ENCODE data around the gene HSFX1. TPM values are rescaled to one million over a fixed set of nuclear protein-coding genes. Genes with fewer than 3 reads are reported as not detected.
"Not testable (repeated sequence)": the region's sequence is repeated elsewhere in the genome, so short reads cannot be mapped to it uniquely, and the experiment has no call there.

Gene HSFX1, protein sequence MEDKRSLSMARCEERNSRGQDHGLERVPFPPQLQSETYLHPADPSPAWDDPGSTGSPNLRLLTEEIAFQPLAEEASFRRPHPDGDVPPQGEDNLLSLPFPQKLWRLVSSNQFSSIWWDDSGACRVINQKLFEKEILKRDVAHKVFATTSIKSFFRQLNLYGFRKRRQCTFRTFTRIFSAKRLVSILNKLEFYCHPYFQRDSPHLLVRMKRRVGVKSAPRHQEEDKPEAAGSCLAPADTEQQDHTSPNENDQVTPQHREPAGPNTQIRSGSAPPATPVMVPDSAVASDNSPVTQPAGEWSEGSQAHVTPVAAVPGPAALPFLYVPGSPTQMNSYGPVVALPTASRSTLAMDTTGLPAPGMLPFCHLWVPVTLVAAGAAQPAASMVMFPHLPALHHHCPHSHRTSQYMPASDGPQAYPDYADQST
- total RNA-seq, result under 1 TPM; 0.24 to 0.43 TPM

DNA sequence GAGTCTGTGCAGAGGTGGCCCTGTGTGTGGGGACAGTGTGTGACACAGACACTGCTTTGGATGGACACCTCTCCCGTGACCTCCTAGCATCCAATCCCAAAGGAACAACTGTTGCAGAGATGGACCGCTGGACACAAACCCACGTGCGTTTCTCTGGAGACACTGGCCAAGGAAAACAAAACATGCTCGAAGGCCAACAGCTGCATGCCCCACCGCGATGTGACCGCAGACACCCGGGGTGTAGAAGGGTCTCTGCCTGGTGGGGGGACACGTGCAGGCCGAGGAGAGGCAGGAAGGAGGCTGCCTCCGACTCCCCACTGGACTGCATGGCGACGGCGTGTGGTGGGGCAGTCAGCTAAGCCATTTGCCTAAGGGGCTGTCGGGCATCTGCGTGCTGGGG is at the start of gene HSFX1:
Gene HSFX1 (plus strand): TSS at position 301 of the 400 bp plus-strand sequence. CDS start 614 bp downstream, outside the sequence.
- H3K27me3 Mint-ChIP-seq; H3K4me1 Mint-ChIP-seq (ENCODE audit: low read depth); POLR2A ChIA-PET; CTCF ChIA-PET; H3K36me3 Mint-ChIP-seq; H3K4me3 Mint-ChIP-seq; intact Hi-C loops (cut with micrococcal nuclease); DNase-seq; H3K9me3 Mint-ChIP-seq; H3K27ac Mint-ChIP-seq: not testable (repeated sequence)

DNA sequence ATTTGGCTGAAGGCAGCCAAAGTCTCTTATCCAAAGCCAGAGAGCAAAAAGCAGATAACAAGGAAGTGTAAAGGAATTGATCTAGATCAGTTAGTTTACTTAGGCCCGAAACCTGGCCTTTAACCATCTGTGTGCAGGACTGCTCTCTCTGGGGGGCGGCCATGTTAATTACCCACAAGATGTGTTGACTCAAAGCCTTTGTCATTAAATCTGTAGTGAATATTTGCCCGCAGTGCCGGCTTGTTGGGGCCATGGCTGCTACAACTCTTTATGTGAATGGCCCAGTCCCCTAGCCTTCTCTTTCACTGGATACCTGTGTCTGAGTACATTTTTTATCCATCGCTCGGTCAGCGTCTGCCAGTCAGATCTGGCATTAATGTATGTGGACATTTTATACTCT is 46.6 kb upstream of the HSFX1 start:
- H3K27ac Mint-ChIP-seq; H3K4me1 Mint-ChIP-seq (ENCODE audit: low read depth); H3K9me3 Mint-ChIP-seq; H3K4me3 Mint-ChIP-seq; DNase-seq; POLR2A ChIA-PET; H3K36me3 Mint-ChIP-seq; intact Hi-C loops (cut with micrococcal nuclease); H3K27me3 Mint-ChIP-seq; CTCF ChIA-PET: not testable (repeated sequence)

DNA sequence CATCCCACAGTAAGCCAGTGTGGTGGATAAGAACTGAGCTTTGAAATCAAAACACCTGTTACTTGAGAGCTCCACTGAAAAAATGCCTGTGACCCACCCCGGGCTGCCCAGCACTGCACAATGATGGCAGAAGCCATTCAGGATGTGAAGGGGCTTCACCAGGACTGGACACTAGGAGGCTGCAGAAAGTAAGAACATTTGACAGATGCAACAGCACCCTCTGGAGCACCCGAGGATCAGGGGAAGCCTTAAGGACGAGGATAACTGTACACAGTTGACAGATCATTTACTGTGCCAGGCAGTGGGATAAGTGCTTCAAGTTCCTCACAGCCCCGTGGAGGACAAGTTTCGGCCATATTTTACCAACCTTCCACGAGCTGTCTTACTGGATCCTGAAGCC is 31.6 kb upstream of the HSFX1 start:
- intact Hi-C loops (cut with micrococcal nuclease); CTCF ChIA-PET; H3K4me1 Mint-ChIP-seq (ENCODE audit: low read depth); H3K27ac Mint-ChIP-seq; H3K9me3 Mint-ChIP-seq; DNase-seq; H3K4me3 Mint-ChIP-seq; H3K27me3 Mint-ChIP-seq; H3K36me3 Mint-ChIP-seq; POLR2A ChIA-PET: not testable (repeated sequence)

DNA sequence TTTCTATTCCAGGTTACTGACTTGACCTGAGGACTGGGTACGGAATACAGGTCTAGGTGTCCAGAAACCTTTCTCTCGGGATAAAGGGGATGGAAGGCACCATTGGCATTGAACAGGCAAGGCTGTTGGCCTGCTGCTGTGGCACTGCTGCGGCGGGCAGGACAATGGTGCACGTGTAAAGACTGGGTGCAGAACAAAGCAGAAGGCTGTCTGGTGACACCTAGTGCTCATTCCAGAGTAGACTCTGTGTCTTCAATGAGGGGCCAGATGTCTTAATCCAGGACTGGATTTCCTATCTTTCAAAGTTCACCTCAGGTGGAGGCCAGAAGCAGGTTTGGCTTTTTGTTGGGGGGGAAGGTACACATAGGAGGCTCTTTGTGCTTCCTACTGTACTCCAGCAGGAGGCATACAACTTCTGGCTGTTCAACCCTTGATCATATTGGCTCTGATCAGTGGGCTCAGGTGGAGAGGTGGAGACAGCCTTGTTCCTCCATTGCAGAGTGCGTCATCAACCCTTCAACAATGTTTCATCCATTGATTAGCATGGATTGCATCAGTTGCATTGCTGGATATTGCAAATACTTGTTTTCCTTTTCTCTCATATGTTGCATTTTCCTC is 27.4 kb upstream of the HSFX1 start:
- DNase-seq; H3K4me1 Mint-ChIP-seq (ENCODE audit: low read depth); H3K36me3 Mint-ChIP-seq; intact Hi-C loops (cut with micrococcal nuclease); H3K27ac Mint-ChIP-seq; H3K9me3 Mint-ChIP-seq; H3K27me3 Mint-ChIP-seq; POLR2A ChIA-PET; CTCF ChIA-PET; H3K4me3 Mint-ChIP-seq: not testable (repeated sequence)

DNA sequence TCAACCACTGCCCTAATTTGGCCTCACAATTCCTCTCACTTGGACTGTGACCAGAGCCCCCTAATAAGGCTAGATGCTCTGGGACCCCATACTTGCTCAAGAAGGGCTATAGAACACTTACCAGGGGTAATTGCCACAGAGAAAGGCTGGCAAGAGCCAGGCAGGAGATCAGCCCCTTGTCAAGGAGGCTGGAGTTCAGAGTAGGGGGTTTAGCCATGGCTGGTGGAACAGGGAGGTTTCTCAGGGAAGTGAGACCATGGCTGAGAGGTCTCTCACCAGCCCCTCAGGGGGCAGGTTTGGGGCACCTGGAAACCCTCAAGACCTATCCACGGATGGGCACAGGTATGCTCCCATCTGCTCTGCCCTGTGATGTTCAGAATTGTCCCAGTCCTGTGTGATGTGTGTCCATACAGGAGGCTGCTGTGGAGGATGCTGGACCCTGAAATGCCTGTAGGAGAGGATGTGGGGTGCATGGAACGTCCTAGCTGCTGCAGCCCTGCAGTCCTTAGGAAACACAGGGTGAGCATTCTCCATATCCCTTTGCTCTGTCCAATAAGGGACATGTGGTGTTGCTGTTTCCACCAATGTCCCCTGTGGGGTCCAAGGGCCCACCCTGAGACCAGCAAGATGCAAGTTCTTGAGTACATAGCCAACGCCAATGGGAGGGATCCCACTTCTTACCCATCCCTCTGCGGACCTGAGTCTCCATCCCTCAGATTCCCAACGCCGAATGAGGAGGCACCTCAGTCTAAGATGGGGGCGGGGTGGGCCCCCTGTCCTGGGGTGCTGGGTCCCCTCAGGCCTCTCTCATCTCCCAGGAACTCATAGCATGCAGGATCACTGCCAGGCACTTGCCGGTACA is 16.4 kb upstream of the HSFX1 start:
- H3K9me3 Mint-ChIP-seq, result no peaks in the 10 kb centered on the region

DNA sequence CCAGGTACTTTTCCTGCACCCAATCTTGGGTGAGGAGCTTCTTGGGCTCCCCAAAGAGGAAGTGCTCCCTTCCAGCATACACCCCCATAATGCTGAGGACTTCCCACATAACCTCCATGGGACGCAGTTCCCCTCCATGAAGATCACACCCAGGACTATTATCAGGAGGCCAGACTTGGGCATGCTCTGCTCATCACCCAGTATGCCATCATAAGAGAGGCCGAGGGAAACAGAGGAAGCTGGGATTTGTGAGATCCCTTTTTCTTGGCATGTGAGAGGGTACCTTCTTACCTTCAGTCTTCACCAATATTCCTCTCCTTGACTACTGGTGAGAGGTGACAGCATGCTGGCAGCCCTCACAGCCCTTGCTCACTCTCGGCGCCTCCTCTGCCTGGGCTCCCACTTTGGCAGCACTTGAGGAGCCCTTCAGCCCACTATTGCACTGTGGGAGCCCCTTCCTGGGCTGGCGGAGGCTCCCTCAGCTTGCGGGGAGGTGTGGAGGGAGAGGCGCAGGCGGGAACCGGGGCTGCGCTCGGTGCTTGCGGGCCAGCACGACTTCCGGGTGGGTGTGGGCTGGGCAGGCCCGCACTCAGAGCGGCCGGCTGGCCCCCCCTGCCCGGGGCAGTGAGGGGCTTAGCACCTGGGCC is 15.7 kb upstream of the HSFX1 start:
- no peak overlapping the region for H3K4me3 Mint-ChIP-seq
- no peaks in the 10 kb centered on the region for H3K9me3 Mint-ChIP-seq
- H3K27ac Mint-ChIP-seq, result no peak overlapping the region
- ChIA-PET CTCF (no interaction called here), POLR2A (no interaction called here)
- intact Hi-C loops (cut with micrococcal nuclease), result no loop called here
- H3K36me3 Mint-ChIP-seq, result no peaks in the 10 kb centered on the region
- DNase-seq, result no peak
- peaks cover 1% of the 10 kb centered on the region for H3K27me3 Mint-ChIP-seq
- no peaks in the 10 kb centered on the region for H3K4me1 Mint-ChIP-seq (ENCODE audit: low read depth)

More for the DNA sequence above, 16.4 kb upstream of the HSFX1 start:
- H3K4me3 Mint-ChIP-seq, result no peak overlapping the region
- H3K36me3 Mint-ChIP-seq, result no peaks in the 10 kb centered on the region
- H3K4me1 Mint-ChIP-seq (ENCODE audit: low read depth), result no peaks in the 10 kb centered on the region
- CTCF ChIA-PET, result no interaction called here
- intact Hi-C loops (cut with micrococcal nuclease), result no loop called here
- no peak for DNase-seq
- peaks cover 1% of the 10 kb centered on the region for H3K27me3 Mint-ChIP-seq
- H3K27ac Mint-ChIP-seq, result no peak overlapping the region
- POLR2A ChIA-PET, result no interaction called here

DNA sequence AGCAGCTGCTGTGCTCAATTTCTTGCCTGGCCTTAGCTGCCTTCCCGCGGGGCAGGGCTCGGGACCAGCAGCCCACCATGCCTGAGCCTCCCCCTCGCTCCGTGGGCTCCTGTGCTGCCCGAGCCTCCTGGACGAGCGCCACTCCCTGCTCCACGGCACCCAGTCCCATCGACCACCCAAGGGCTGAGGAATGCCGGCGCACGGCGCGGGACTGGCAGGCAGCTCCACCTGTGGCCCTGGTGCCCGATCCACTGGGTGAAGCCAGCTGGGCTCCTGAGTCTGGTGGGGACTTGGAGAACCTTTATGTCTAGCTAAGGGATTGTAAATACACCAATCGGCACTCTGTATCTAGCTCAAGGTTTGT is 15.2 kb upstream of the HSFX1 start:
- H3K9me3 Mint-ChIP-seq; H3K27ac Mint-ChIP-seq; H3K4me1 Mint-ChIP-seq (ENCODE audit: low read depth); H3K27me3 Mint-ChIP-seq; DNase-seq; H3K36me3 Mint-ChIP-seq; POLR2A ChIA-PET; intact Hi-C loops (cut with micrococcal nuclease); H3K4me3 Mint-ChIP-seq; CTCF ChIA-PET: not testable (repeated sequence)

DNA sequence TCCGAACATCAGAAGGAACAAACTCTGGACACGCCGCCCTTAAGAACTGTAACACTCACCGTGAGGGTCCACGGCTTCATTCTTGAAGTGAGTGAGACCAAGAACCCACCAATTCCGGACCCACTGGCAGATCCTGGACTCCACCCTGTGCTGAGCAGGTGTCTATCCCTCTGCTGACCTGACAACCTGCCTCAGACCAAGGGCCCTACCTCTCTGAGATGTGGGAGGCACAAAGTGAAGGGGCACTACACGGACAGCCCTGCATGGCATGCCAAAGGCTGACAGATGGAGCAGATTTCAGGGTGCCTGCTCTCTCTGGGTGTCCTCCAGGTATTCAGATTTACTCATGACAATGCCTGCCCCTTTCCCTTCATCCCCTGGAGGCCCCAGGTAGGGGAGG is 14.0 kb upstream of the HSFX1 start:
- ChIA-PET CTCF (no interaction called here), POLR2A (no interaction called here)
- Mint-ChIP-seq H3K4me1 (ENCODE audit: low read depth) (no peaks in the 10 kb centered on the region), H3K9me3 (no peaks in the 10 kb centered on the region), H3K4me3 (no peak overlapping the region), H3K36me3 (no peaks in the 10 kb centered on the region), H3K27ac (no peak overlapping the region), H3K27me3 (peaks cover 1% of the 10 kb centered on the region)
- no peak for DNase-seq
- intact Hi-C loops (cut with micrococcal nuclease), result no loop called here

DNA sequence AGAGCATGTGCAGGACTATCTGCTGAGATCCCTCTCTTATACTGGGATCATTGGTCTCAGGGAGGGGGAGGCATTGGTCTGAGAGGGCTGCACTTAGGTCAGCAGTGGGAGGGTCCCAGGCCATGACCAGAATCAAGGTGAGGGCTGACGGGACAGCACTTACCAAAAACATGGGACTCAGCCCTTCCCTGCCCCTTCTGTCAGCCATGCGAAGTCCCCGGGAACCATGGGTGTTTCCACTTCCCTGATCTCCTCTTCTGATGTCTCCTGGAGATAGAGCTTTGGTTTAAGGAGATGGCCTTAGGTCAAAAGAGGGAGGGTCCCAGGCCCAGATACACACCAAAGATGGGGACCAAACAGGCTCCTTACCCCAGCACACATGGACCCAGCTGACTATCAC is 12.9 kb upstream of the HSFX1 start:
- Mint-ChIP-seq H3K27me3 (peaks cover 1% of the 10 kb centered on the region), H3K36me3 (no peaks in the 10 kb centered on the region), H3K4me1 (ENCODE audit: low read depth) (no peaks in the 10 kb centered on the region), H3K27ac (no peak overlapping the region), H3K9me3 (no peaks in the 10 kb centered on the region), H3K4me3 (no peak overlapping the region)
- ChIA-PET CTCF (no interaction called here), POLR2A (no interaction called here)
- no peak for DNase-seq
- intact Hi-C loops (cut with micrococcal nuclease), result no loop called here

DNA sequence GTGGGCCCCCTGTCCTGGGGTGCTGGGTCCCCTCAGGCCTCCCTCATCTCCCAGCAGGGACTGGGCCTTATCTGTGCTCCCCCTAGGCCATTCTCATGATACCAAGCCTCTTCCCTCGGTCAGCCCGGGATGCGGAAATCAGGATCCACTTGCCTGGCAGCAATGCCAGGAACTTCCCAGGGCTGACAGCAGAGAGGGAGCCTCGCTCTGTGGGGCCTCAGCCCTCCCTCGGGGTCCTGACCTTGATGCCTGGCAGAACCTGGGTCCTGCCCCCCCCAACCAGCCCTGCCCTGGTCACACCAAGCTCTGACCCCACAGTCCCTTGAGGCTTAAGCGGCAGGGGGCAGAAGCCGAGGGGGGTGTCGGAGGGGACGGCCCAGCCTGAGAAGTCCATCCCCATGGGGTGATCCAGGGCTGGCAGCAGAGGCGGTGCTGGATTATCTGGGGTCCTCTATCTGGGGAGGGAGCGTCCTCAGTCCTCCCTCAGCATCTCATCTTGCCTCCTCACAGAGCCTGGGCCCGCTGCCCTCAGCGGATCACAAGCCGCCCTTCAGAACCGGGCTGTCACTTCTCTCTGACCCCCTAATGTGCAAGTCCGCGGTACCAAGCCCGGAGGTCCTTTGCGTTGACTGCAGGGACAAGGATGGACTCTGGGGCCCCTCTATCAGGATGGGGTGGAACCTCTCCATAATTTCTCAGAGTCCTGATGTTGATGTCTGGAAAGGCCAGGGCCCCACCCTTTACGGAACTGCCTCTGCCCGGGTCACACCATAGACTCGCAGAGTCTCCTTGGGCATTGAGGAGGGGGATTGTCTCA is 11.8 kb upstream of the HSFX1 start:
- H3K27ac Mint-ChIP-seq; H3K27me3 Mint-ChIP-seq; POLR2A ChIA-PET; H3K9me3 Mint-ChIP-seq; H3K4me1 Mint-ChIP-seq (ENCODE audit: low read depth); DNase-seq; H3K4me3 Mint-ChIP-seq; H3K36me3 Mint-ChIP-seq; CTCF ChIA-PET; intact Hi-C loops (cut with micrococcal nuclease): not testable (repeated sequence)

DNA sequence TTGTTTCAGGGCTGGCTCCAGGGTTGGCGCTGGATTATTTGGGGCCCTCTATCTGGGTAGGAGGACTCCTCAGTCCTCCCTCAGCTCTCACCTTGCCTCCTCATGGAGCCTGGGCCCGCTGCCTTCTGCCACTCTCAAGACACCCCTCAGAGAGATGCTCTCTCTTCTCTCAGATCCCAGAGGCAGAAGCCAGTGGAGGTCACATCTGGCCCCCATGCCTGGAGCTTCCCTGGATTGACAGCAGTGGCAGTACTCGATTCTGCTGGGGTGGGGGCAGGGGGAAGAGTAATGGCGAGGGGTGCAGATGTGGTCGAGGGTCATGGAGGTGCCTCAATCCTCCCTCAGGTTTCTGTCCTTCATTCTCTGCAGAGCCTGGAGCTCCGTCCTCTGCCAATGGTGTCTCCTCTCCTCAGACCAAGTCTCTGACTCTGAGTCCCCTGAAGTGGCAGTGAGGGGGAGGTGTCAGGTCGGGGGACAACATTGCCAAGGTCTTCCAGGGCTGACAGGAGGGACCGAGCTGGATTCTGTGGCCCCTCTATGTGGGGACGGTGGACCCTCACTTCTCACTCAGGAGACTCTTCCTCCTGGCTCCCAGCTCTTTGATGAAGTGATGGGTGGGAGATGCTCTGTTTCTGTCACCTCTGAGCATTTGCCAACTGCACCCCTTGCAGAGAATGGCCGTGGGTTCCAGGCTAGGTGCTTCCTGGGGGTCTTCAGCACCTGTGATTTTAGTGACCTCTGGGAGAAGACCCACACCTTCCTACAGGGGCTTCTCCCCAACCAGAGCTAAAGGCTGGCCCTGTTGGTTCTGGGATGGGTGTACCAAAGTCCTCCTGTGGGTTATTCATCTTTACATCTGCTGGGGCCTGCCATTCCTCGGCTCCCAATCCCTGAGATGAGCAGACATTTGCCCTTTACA is 10.9 kb upstream of the HSFX1 start:
- H3K36me3 Mint-ChIP-seq, result no peaks in the 10 kb centered on the region

More for the DNA sequence above, 10.9 kb upstream of the HSFX1 start:
- no peak for DNase-seq
- no peaks in the 10 kb centered on the region for H3K27me3 Mint-ChIP-seq
- no peaks in the 10 kb centered on the region for H3K4me1 Mint-ChIP-seq (ENCODE audit: low read depth)
- CTCF ChIA-PET, result no interaction called here
- no peaks in the 10 kb centered on the region for H3K9me3 Mint-ChIP-seq
- no peak overlapping the region for H3K4me3 Mint-ChIP-seq
- POLR2A ChIA-PET, result no interaction called here
- intact Hi-C loops (cut with micrococcal nuclease), result no loop called here
- H3K27ac Mint-ChIP-seq, result no peak overlapping the region

Data from activated CD4-positive, alpha-beta memory T cell treated with anti-CD3 and anti-CD28 coated beads for 36 hours (primary cell).